ENCODE results near the gene CHCHD3.

GRCh38 chr7:132784406-132784805 is 297.5 kb downstream of the CHCHD3 start:
- TF ChIP-seq CTCF (IDR thresholded peaks at IDR 0.05) (no peak), POLR2A (IDR thresholded peaks at IDR 0.05) (no peak)
